ENCODE data around the gene CRISP1.
"Not testable (repeated sequence)": the region's sequence is repeated elsewhere in the genome, so short reads cannot be mapped to it uniquely, and the experiment has no call there.

The CRISP1 gene

GRCh38 chr6:49906526-49906925 is 40.2 kb upstream of the CRISP1 start:
- H3K4me3 ChIP-seq (replicated peaks; ENCODE audit: low read depth, low read length): no peak overlapping the region
- TF ChIP-seq, protein P1, sequence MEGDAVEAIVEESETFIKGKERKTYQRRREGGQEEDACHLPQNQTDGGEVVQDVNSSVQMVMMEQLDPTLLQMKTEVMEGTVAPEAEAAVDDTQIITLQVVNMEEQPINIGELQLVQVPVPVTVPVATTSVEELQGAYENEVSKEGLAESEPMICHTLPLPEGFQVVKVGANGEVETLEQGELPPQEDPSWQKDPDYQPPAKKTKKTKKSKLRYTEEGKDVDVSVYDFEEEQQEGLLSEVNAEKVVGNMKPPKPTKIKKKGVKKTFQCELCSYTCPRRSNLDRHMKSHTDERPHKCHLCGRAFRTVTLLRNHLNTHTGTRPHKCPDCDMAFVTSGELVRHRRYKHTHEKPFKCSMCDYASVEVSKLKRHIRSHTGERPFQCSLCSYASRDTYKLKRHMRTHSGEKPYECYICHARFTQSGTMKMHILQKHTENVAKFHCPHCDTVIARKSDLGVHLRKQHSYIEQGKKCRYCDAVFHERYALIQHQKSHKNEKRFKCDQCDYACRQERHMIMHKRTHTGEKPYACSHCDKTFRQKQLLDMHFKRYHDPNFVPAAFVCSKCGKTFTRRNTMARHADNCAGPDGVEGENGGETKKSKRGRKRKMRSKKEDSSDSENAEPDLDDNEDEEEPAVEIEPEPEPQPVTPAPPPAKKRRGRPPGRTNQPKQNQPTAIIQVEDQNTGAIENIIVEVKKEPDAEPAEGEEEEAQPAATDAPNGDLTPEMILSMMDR (IDR thresholded peaks at IDR 0.05; ENCODE audit: low read depth, low read length, missing control alignments): no peak
- DNase-seq (ENCODE audit: extremely low read depth, low read depth): no peak

DNA sequence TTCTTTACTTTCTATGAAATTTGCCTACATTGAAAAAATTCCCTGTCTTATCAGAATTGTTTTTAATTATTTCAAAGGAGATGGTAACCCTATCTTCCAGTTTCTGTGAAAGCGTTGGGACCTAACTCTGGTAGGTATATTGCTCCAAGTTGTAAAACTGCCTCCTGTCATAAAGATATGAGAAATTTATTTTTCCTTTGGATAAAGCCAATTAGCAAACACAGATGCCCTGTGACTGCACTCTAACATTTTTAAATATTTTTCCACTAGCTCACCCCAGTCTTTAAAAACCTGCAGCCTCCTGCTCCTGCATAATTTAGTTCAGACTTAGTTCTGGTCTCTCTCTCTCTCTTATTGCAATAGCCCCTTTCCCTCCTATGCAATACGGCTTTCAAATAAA is 39.0 kb upstream of the CRISP1 start:
- H3K4me3 ChIP-seq (replicated peaks; ENCODE audit: low read depth, low read length): no peak overlapping the region
- no peak for DNase-seq (ENCODE audit: extremely low read depth, low read depth)
- TF ChIP-seq, protein P1 (IDR thresholded peaks at IDR 0.05; ENCODE audit: low read depth, low read length, missing control alignments): no peak

GRCh38 chr6:49902856-49903255 is 36.5 kb upstream of the CRISP1 start:
- no peak overlapping the region for H3K4me3 ChIP-seq (replicated peaks; ENCODE audit: low read depth, low read length)
- no peak for DNase-seq (ENCODE audit: extremely low read depth, low read depth)
- TF ChIP-seq, protein P1 (IDR thresholded peaks at IDR 0.05; ENCODE audit: low read depth, low read length, missing control alignments): no peak

DNA sequence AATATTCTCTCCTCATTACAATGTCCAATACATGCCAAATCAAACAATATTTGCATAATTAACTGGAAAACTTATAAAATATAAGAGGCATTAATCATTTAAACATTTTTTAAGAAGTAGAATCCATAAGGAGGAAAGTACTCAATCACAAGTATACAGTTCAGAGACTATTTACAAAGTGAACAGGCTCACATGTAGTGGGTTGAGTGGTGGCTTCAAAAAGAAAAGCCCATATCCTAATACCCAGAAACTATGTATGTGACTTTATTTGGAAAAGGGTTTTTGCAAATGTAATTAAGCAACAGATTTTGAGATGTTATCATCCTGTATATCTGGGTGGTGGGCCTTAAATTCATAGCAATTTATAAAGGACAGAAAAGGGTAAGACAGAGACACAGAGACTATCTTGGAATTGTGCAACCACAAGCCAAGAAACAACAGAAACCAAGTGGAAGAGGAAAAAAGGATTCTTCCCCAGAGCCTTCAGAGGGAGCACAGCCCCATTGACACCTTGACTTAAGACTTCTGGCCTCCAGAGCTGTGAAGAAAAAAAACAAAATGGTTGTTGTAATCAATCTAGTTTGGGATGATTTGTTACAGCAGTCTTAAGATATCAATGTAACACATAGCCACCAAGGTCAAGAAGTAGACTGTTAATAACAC is 32.7 kb upstream of the CRISP1 start:
- TF ChIP-seq, protein P1 (IDR thresholded peaks at IDR 0.05; ENCODE audit: low read depth, low read length, missing control alignments): no peak
- H3K4me3 ChIP-seq (replicated peaks; ENCODE audit: low read depth, low read length): no peak overlapping the region
- DNase-seq (ENCODE audit: extremely low read depth, low read depth): no peak

DNA sequence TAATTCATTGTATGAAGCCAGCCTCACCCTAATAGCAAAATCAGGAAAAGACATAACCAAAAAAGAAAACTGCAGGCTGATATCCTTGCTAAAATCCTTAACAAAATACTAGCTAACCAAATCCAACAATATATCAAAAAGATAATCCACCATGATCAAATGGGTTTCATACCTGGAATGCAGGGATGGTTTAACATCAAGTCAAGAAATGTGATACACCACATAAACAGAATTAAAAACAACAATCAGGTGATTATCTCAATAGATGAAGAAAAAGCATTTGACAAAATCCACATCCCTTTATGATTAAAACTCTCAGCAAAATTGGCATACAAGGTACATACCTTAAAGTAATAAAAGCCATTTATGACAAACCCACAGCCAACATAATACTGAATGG is 29.2 kb upstream of the CRISP1 start:
- H3K4me3 ChIP-seq (replicated peaks; ENCODE audit: low read depth, low read length): not testable (repeated sequence)

GRCh38 chr6:49892280-49892679 is 25.9 kb upstream of the CRISP1 start:
- TF ChIP-seq, protein P1 (IDR thresholded peaks at IDR 0.05; ENCODE audit: low read depth, low read length, missing control alignments): no peak
- no peak for DNase-seq (ENCODE audit: extremely low read depth, low read depth)
- H3K4me3 ChIP-seq (replicated peaks; ENCODE audit: low read depth, low read length): no peak overlapping the region

More for the DNA sequence above, 29.2 kb upstream of the CRISP1 start:
- not testable (repeated sequence) for DNase-seq (ENCODE audit: extremely low read depth, low read depth)

- TF ChIP-seq, protein P1 (IDR thresholded peaks at IDR 0.05; ENCODE audit: low read depth, low read length, missing control alignments): no peak
- no peak for DNase-seq (ENCODE audit: extremely low read depth, low read depth)
Observed at GRCh38 chr6:49890988-49891387, 24.7 kb upstream of the CRISP1 start.

More at GRCh38 chr6:49890988-49891387, 24.7 kb upstream of the CRISP1 start:
- no peak overlapping the region for H3K4me3 ChIP-seq (replicated peaks; ENCODE audit: low read depth, low read length)

Data from HFF-Myc (cell line).